Measurements from ENCODE around the gene TREH. TPM values are rescaled to one million over a fixed set of nuclear protein-coding genes. Genes with fewer than 3 reads are reported as not detected.

Gene TREH
- total RNA-seq, 2 donors from 2014 or later: 2.0 TPM; not detected in 1

DNA sequence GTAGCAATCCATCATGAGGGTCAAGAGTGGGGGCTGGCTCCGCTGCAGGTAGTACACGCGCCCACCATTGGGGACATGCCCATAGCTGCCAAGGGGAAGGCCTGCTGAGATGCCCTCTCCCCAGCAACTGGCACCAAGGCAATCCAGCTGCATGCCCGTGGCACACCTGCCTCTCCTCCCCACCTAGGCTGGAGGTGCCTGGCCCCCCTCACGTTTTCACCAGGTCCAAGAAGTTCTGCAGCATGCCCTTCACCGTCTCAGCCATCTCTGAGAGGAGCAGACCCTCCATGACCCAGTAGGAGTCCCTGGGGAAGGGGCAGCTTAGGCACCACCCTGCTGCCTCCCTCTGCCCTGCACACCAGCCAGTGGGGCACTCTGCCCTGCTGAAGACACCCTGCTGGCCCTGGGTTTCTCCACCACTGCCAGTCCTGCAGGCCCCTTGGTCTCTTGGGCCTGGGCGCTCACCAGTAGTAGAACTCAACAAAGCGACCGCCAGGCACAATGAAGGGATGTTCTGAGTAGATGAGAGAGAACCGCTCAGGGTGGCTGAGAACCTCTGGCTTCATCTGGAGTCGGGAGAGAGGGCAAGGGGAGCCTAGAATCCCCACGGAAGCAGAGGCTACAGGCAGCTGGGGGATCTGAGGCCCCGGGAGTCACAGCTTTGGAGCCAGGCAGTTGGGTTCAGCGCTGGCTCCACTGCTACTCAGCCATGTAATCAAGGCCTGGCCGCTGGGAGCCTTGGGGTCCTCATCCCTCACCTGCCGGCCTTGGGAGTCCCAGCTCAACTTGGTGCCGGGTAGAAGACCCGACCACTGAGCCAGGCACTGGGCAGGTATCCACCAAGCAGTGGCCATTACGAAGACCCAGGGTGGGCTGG is 17.8 kb downstream of the TREH start:
- TF ChIP-seq, protein P1, sequence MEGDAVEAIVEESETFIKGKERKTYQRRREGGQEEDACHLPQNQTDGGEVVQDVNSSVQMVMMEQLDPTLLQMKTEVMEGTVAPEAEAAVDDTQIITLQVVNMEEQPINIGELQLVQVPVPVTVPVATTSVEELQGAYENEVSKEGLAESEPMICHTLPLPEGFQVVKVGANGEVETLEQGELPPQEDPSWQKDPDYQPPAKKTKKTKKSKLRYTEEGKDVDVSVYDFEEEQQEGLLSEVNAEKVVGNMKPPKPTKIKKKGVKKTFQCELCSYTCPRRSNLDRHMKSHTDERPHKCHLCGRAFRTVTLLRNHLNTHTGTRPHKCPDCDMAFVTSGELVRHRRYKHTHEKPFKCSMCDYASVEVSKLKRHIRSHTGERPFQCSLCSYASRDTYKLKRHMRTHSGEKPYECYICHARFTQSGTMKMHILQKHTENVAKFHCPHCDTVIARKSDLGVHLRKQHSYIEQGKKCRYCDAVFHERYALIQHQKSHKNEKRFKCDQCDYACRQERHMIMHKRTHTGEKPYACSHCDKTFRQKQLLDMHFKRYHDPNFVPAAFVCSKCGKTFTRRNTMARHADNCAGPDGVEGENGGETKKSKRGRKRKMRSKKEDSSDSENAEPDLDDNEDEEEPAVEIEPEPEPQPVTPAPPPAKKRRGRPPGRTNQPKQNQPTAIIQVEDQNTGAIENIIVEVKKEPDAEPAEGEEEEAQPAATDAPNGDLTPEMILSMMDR (IDR thresholded peaks at IDR 0.05): no peak
- no peak for TF ChIP-seq POLR2A (IDR thresholded peaks at IDR 0.05)
- H3K4me1 ChIP-seq: peaks cover 15% of the 10 kb centered on the region
- DNase-seq: no peak

DNA sequence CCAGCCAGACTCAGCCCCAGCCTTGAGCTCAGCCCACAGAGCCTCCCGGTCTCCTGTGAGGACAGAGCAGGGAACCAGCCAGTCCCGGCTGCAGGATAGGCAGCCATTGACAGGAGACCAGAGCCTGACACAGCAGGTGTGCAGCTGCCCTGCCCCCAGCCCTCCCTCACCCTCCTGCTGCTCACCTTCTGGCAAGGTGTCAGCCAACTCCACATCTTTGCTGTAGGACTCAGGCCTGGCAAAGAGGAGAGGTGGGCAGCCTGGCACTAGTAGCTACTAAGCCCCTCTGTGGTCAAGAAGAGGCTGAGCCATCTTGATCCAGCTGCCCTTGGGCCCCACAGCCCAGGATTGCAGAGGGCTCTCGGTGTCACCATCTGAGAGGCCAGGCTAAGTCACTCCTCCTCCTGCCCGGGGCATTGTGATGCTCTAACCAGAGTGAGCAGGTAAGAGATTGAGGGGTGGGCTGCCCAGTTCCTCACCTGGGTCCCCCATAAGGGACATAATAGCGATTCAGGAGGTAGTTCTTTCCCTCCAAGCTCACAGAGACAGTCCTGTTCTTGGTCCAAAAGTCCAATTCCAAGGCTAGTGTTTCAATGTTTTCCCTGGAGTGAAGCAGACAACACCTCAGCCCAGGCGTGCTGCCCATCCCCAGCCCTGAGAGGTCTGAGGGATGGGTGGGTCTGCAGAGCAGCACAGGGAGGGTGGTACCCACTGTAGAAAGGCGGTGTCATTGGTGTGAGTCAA is 18.6 kb downstream of the TREH start:
- H3K4me1 ChIP-seq: peaks cover 15% of the 10 kb centered on the region
- intact Hi-C loops (cut with DNase I): no loop called here
- no peak overlapping the region for H3K27ac ChIP-seq
- no peak for ATAC-seq
- no peaks in the 10 kb centered on the region for H3K9me3 ChIP-seq
- H3K27me3 ChIP-seq: no peaks in the 10 kb centered on the region
- WGBS, 2 donors: 87 to 94% methylated on average over 4 to 7 of the region's 7 CpGs
- TF ChIP-seq POLR2A (IDR thresholded peaks at IDR 0.05): no peak
- TF ChIP-seq, protein P1 (IDR thresholded peaks at IDR 0.05): no peak
- no peaks in the 10 kb centered on the region for H3K36me3 ChIP-seq (replicated peaks in 1 of 2; ENCODE audit: insufficient read depth in 1 of 2, low read depth in 2 of 2)
- DNase-seq: peak in 1 of 4 donors; percentile 27
- no peak overlapping the region for H3K4me3 ChIP-seq

More for the DNA sequence above, 17.8 kb downstream of the TREH start:
- no peak for ATAC-seq
- Histone ChIP-seq H3K27me3 (no peaks in the 10 kb centered on the region), H3K9me3 (no peaks in the 10 kb centered on the region), H3K27ac (no peak overlapping the region), H3K4me3 (no peak overlapping the region), H3K36me3 (replicated peaks in 1 of 2; ENCODE audit: insufficient read depth in 1 of 2, low read depth in 2 of 2) (no peaks in the 10 kb centered on the region)
- WGBS, 2 donors: 85 to 86% methylated on average over 15 to 18 of the region's 19 CpGs
- intact Hi-C loops (cut with DNase I): no loop called here

DNA sequence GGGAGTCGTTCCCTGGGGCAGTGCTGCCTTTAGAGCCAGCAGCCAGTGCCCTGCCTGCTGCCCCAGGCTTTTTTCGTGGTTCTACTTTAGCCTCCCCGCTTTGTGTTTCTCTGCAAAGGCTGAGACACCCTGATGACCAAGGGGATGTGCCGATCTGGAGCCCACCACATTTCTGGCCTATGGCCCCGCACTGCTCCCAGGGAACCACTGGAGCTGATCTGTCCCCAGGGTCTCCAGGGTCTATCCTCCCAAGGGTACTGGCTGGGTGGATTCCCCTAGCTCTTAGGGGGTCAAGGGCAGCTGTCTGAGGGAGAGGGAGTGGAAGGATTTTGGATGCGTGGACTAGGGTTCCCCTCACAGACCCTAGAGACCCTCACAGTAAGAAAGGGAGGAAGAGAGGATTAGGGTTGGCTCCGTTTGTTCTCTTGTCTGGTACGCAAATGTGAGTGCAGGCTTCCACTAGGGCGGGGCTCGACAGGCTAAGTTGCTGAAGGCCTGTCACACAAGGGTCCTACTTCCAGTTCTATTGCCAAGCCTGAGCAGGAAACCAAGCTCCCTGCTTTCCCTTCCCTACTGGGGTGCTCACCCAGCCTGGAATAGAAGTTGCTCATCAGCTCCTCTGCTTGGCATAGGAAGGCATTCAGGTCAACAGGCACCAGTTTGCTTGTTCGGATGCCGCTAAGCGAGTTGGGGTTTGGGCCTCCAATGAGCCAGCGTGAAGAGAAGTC is 19.3 kb downstream of the TREH start:
- no peak for ATAC-seq
- 73 to 80% methylated on average over 13 to 14 of the region's 14 CpGs for WGBS, 2 donors
- intact Hi-C loops (cut with DNase I): no loop called here

DNA sequence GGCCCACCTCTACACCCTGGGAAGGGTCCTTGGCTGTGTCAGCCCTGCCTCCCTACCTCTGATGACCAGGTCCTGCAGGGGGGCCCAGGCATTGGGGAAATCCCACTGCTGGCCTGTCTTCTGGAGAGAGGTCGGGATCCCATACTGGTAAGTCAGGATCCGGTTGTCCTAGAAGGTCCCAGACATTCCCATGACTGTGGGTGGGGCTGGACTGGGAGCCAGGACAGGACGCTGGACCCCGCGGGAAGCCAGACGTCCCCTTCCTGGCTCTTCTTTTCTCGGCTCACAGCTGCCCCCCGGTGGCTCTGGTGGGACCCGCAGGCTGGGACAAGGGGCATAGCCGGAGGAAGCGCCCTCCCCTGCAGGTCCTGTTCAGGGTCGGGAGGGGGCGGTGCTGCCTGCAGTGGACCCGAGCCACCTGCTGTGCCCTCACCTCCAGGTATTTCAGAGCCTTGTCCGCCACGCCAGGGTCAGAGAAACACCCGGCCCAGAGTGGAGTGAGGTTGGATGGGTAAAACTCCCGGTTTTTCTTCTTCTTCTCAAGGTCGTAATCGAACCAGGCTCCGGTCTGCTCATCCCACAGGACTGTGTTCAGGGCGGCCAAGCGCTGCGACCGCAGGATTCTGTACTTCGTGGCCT is 20.0 kb downstream of the TREH start:
- intact Hi-C loops (cut with DNase I): no loop called here
- WGBS, 2 donors: 10 to 32% methylated on average over 11 to 26 of the region's 26 CpGs
- Histone ChIP-seq H3K27ac (peak overlapping the region in 3 of 4 donors; percentile 29 to 52 (median 33)), H3K27me3 (no peaks in the 10 kb centered on the region), H3K9me3 (no peaks in the 10 kb centered on the region), H3K36me3 (replicated peaks in 1 of 2; ENCODE audit: insufficient read depth in 1 of 2, low read depth in 2 of 2) (peaks cover 0 to 2% of the 10 kb centered on the region in 2 donors), H3K4me3 (no peak overlapping the region), H3K4me1 (peaks cover 15% of the 10 kb centered on the region)
- ATAC-seq (peak; percentile 94), DNase-seq (peak; percentile 93 to 96 (median 94))
- TF ChIP-seq POLR2A (IDR thresholded peaks at IDR 0.05): no peak
- TF ChIP-seq, protein P1 (IDR thresholded peaks at IDR 0.05): peak; percentile 96 to 99 (median 97)

More for the DNA sequence above, 19.3 kb downstream of the TREH start:
- H3K36me3 ChIP-seq (replicated peaks in 1 of 2; ENCODE audit: insufficient read depth in 1 of 2, low read depth in 2 of 2): peaks cover 0 to 2% of the 10 kb centered on the region in 2 donors
- H3K4me1 ChIP-seq: peaks cover 15% of the 10 kb centered on the region
- no peak for DNase-seq
- H3K27ac ChIP-seq: no peak overlapping the region
- TF ChIP-seq, protein P1 (IDR thresholded peaks at IDR 0.05): no peak
- no peak for TF ChIP-seq POLR2A (IDR thresholded peaks at IDR 0.05)
- H3K9me3 ChIP-seq: no peaks in the 10 kb centered on the region
- H3K4me3 ChIP-seq: no peak overlapping the region
- no peaks in the 10 kb centered on the region for H3K27me3 ChIP-seq

All from body of pancreas (tissue), 4 donors.